HEK293T (cell line): ENCODE data around the gene MAPK8IP2.

Source experiments
- CTCF ChIA-PET: fragments of 350-600 bp; formaldehyde crosslinking; extraction: SDS; loops from one replicate; lab custom pipeline; 2021; ENCODE audit warnings: antibody characterized with exemption, inconsistent platforms; lab: Yijun Ruan, JAX
- POLR2A ChIA-PET: fragments of 350-600 bp; formaldehyde crosslinking; extraction: SDS; loops from one replicate; lab custom pipeline; 2020; ENCODE audit warnings: antibody characterized with exemption, inconsistent platforms; lab: Yijun Ruan, JAX
- DNase-seq: peaks from one replicate; pipeline ENCODE4 v3.0.0; 2012; ENCODE audit warnings: mixed read lengths; ENCODE audit errors: extremely low spot score
- ARNT ChIP-seq: fragments of 450-650 bp; IDR thresholded peaks from 2 replicates; pipeline ENCODE4 v1.6.1; 2017; ENCODE audit warnings: mild to moderate bottlenecking
- BHLHE40 ChIP-seq: fragments of 450-650 bp; IDR thresholded peaks from 2 replicates; pipeline ENCODE4 v1.6.1; 2016; ENCODE audit warnings: mild to moderate bottlenecking, moderate library complexity, borderline replicate concordance
- CTBP1 ChIP-seq: fragments of 450-650 bp; IDR thresholded peaks from 2 replicates; pipeline ENCODE4 v1.6.1; 2016; ENCODE audit warnings: borderline replicate concordance
- ELF4 ChIP-seq: fragments of 450-650 bp; IDR thresholded peaks from 2 replicates; pipeline ENCODE4 v1.6.1; 2017; ENCODE audit warnings: antibody characterized with exemption
- FOXA1 ChIP-seq: fragments of 450-650 bp; IDR thresholded peaks from 2 replicates; pipeline ENCODE4 v1.6.1; 2016; ENCODE audit warnings: mild to moderate bottlenecking
- FOXK2 ChIP-seq: fragments of 450-650 bp; IDR thresholded peaks from 2 replicates; pipeline ENCODE4 v1.6.1; 2016; ENCODE audit warnings: mild to moderate bottlenecking
- FOXM1 ChIP-seq: fragments of 450-650 bp; IDR thresholded peaks from 2 replicates; pipeline ENCODE4 v1.6.1; 2017; ENCODE audit warnings: mild to moderate bottlenecking, borderline replicate concordance
- HDGF ChIP-seq: fragments of 450-650 bp; IDR thresholded peaks from 2 replicates; pipeline ENCODE4 v1.6.1; 2017; ENCODE audit warnings: antibody characterized with exemption, borderline replicate concordance
- L3MBTL2 ChIP-seq: fragments of 450-650 bp; conservative IDR thresholded peaks from 2 replicates; pipeline ENCODE4 v1.6.1; 2016; ENCODE audit warnings: mild to moderate bottlenecking
- LEF1 ChIP-seq: fragments of 450-650 bp; IDR thresholded peaks from 2 replicates; pipeline ENCODE4 v1.6.1; 2017; ENCODE audit warnings: mild to moderate bottlenecking, borderline replicate concordance
- NFRKB ChIP-seq: fragments of 450-650 bp; IDR thresholded peaks from 2 replicates; pipeline ENCODE4 v1.6.1; 2016; ENCODE audit warnings: mild to moderate bottlenecking, moderate library complexity
- SP1 ChIP-seq: fragments of 450-650 bp; IDR thresholded peaks from 2 replicates; pipeline ENCODE4 v1.6.1; 2017
- SUZ12 ChIP-seq: fragments of 450-650 bp; IDR thresholded peaks from 2 replicates; pipeline ENCODE4 v1.6.1; 2016; ENCODE audit warnings: mild to moderate bottlenecking
- TARDBP ChIP-seq: fragments of 450-650 bp; IDR thresholded peaks from 2 replicates; pipeline ENCODE4 v1.6.1; 2016
- ZNF384 ChIP-seq: fragments of 450-650 bp; IDR thresholded peaks from 2 replicates; pipeline ENCODE4 v1.6.1; 2016
- TF ChIP-seq, protein P1 (sequence below): fragments of 450-650 bp; IDR thresholded peaks from 2 replicates; pipeline ENCODE4 v1.6.1; 2016

The MAPK8IP2 gene

DNA sequence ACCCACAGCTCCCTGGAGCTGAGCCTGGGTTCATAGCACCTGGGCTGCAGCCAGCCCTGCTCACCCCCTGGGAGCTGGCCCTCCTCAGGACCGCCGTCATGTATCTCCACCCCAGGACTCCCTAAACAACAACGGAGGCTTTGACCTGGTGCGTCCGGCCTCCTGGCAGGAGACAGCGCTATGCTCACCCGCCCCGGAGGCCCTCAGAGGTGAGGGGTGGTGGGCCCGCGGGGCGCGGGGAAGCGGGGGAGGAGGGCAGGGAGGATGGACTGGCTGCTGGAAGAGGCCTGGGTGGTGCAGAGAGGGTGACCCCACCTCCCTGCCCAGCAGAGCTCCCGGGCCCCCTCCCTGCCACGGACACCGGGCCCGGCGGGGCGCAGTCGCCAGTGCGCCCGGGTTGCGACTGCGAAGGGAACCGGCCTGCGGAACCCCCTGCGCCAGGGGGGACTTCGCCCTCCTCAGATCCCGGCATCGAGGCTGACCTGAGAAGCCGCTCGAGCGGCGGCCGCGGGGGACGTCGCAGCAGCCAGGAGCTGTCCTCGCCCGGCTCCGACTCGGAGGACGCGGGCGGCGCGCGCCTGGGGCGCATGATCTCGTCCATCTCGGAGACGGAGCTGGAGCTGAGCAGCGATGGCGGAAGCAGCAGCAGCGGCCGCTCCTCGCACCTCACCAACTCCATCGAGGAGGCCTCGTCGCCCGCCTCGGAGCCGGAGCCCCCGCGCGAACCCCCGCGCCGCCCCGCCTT is 3.1 kb downstream of the MAPK8IP2 start:
- CTCF ChIA-PET, result interaction anchor here (0.5 kb wide), 1 partner anchor 17 kb away, joined by 3 read pairs; no protein-coding TSS in a partner anchor
- no peak for TF ChIP-seq FOXM1
- no peak for TF ChIP-seq SUZ12
- no peak for TF ChIP-seq FOXK2
- TF ChIP-seq ARNT, result no peak
- no peak for TF ChIP-seq LEF1
- no peak for DNase-seq
- POLR2A ChIA-PET, result no interaction called here

DNA sequence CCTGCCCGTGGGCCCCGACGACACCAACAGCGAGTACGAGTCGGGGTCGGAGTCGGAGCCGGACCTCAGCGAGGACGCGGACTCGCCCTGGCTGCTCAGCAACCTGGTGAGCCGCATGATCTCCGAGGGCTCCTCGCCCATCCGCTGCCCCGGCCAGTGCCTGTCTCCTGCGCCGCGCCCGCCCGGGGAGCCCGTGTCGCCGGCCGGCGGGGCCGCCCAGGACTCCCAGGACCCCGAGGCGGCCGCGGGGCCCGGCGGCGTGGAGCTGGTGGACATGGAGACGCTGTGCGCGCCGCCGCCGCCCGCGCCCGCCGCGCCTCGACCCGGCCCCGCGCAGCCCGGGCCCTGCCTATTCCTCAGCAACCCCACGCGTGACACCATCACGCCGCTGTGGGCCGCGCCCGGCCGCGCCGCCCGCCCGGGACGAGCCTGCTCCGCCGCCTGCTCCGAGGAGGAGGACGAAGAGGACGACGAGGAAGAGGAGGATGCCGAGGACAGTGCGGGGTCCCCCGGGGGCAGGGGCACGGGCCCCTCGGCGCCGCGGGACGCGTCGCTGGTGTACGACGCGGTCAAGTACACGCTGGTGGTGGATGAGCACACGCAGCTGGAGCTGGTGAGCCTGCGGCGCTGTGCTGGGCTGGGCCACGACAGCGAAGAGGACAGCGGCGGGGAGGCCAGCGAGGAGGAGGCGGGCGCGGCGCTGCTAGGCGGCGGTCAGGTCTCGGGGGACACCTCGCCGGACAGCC is 3.8 kb downstream of the MAPK8IP2 start:
- ChIA-PET POLR2A (no interaction called here), CTCF (interaction anchor here (0.5 kb wide), 1 partner anchor 16 kb away, joined by 3 read pairs; no protein-coding TSS in a partner anchor)
- TF ChIP-seq BHLHE40 (no peak), HDGF (no peak), TARDBP (no peak), SUZ12 (no peak), L3MBTL2 (no peak), NFRKB (no peak), FOXM1 (no peak), ELF4 (no peak)
- no peak for DNase-seq

DNA sequence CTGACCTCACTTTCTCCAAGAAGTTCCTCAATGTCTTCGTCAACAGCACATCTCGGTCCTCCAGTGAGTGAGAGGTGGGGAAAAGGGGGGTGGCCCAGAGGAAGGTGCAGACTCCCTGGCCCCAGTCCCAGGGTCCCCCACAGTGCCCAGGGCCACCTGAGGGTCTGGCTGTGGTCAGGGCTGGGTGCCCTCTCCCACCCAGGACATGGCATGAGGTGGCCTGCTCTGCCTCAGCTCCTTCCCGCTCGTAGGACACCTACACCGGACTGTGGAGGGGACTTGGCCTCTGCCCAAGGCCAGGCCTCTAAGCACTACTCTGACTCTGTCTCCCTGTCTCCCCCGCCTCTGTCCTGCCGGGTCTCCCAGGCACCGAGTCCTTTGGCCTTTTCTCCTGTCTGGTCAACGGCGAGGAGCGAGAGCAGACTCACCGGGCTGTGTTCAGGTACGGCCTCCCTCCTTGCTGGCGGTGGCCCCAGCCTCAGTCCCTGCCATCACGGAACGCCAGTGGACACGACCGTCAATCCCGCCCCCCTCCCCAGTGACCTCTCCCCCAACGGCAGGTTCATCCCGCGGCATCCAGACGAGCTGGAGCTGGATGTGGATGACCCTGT is 4.5 kb downstream of the MAPK8IP2 start:
- CTCF ChIA-PET, result no interaction called here
- POLR2A ChIA-PET, result no interaction called here
- TF ChIP-seq FOXK2, result no peak
- no peak for DNase-seq

DNA sequence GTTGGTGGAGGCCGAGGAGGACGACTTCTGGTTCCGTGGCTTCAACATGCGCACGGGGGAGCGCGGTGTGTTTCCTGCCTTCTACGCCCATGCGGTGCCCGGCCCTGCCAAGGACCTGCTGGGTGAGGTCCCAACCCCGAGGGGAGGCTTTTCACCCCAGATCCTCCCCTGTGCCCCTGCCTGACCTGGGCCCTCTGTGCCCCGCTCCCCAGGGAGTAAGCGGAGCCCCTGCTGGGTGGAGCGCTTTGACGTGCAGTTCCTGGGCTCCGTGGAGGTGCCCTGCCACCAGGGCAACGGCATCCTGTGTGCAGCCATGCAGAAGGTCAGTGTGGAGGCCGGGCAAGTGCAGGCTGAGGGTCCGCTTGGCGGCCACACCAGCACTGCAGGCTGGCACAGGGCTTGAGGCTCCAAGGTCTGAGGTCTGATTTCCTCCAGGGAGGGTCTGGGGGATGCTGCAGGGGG is 5.1 kb downstream of the MAPK8IP2 start:
- no peak for DNase-seq
- POLR2A ChIA-PET, result no interaction called here
- TF ChIP-seq HDGF (no peak), SUZ12 (no peak), ZNF384 (no peak), ELF4 (no peak), LEF1 (no peak), ARNT (no peak), NFRKB (no peak), CTBP1 (no peak), FOXK2 (no peak), FOXM1 (no peak), BHLHE40 (no peak)
- TF ChIP-seq, protein P1, sequence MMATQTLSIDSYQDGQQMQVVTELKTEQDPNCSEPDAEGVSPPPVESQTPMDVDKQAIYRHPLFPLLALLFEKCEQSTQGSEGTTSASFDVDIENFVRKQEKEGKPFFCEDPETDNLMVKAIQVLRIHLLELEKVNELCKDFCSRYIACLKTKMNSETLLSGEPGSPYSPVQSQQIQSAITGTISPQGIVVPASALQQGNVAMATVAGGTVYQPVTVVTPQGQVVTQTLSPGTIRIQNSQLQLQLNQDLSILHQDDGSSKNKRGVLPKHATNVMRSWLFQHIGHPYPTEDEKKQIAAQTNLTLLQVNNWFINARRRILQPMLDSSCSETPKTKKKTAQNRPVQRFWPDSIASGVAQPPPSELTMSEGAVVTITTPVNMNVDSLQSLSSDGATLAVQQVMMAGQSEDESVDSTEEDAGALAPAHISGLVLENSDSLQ, result no peak
- CTCF ChIA-PET, result interaction anchor here (1.4 kb wide), 1 partner anchor 16 kb away, joined by 6 read pairs; no protein-coding TSS in a partner anchor

DNA sequence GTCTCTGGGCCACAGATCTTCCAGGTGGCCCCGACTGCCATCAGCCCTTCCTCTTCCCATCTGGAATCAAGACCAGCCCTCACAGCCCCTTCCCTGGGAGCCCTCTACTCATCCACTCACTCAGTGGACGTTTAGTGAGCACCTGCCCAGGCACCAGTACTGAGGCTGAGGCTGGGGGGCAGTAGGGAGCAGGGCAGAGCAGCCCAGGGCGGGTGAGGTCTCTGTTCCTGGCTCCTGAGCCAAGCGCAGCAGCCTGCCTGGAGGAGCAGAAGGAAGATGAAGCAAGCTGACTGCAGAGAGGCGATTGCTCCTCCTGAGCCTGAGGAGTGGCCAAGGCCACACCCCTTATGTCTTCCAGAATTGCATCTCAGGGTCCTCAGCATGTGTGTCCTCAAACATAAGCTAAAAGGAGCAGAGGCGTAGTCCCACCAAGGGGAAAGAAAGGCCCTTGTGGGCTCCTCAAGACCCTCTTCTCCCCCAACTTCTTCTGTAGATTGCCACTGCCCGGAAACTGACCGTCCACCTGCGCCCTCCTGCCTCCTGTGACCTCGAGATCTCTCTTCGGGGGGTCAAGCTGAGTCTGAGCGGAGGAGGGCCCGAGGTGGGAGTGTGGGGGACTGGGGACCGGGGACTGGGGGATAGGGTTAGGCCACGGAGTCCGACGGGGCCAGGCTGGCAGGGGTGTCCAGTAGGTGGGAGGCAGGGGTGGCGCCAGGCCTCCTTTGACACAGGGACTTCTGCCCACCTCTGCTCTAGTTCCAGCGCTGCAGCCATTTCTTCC is 5.8 kb downstream of the MAPK8IP2 start:
- TF ChIP-seq ZNF384 (no peak), ARNT (no peak), HDGF (no peak), BHLHE40 (no peak), SUZ12 (no peak), ELF4 (no peak), CTBP1 (no peak), FOXA1 (no peak), SP1 (no peak), NFRKB (no peak), LEF1 (no peak), FOXM1 (no peak), L3MBTL2 (no peak), FOXK2 (no peak), TARDBP (no peak)
- TF ChIP-seq, protein P1, result no peak
- POLR2A ChIA-PET, result no interaction called here
- CTCF ChIA-PET, result interaction anchor here (1.4 kb wide), 1 partner anchor 15 kb away, joined by 6 read pairs; no protein-coding TSS in a partner anchor
- DNase-seq, result no peak
